Ovary (tissue), 9 donors: ENCODE results near the gene HINT1. TPM values are rescaled to one million over a fixed set of nuclear protein-coding genes. Genes with fewer than 3 reads are reported as not detected.

Experiments
- DNase-seq, 5 donors: peaks; one replicate each; pipeline ENCODE4 v3.0.0-alpha.2; 2019 to 2020
- H3K27ac ChIP-seq, 2 donors: fragments of 200-600 bp; one replicate each; pipeline versions ENCODE4 v1.5.1 to v1.8.0; 2019 to 2022
- H3K27me3 ChIP-seq: fragments of 200-600 bp; one replicate; pipeline ENCODE4 v1.8.0; 2022
- H3K36me3 ChIP-seq: fragments of 200-600 bp; sonication (generic); one replicate; pipeline ENCODE4 v1.5.1; 2019
- H3K4me1 ChIP-seq: one replicate; pipeline ENCODE4 v1.8.1; 2013; ENCODE audit warnings: mild to moderate bottlenecking, moderate library complexity; ENCODE audit not compliant: insufficient read depth
- H3K4me3 ChIP-seq: fragments of 200-600 bp; sonication (generic); one replicate; pipeline ENCODE4 v1.5.1; 2017
- H3K9me3 ChIP-seq, 2 donors: fragments of 200-600 bp in 1 of 2; sonication (generic) in 1 of 2; one replicate each; pipeline versions ENCODE4 v1.5.1 to v1.8.1; 2013 to 2019; ENCODE audit warnings: mild to moderate bottlenecking in 1 of 2, moderate library complexity in 1 of 2
- CTCF ChIP-seq, 3 donors: fragments of 450-650 bp in 2 of 3; fragments of 200-600 bp in 1 of 3; IDR thresholded peaks; one replicate each; pipeline versions ENCODE4 v1.5.1 to v1.8.0; 2016 to 2022; ENCODE audit warnings: antibody characterized with exemption in 3 of 3, mild to moderate bottlenecking in 1 of 3
- EP300 ChIP-seq: sonication (generic); formaldehyde crosslinking; IDR thresholded peaks from one replicate; pipeline ENCODE4 v1.6.1; 2017; ENCODE audit warnings: antibody characterized with exemption
- POLR2A ChIP-seq: fragments of 450-650 bp; IDR thresholded peaks from one replicate; pipeline ENCODE4 v1.6.1; 2017; ENCODE audit warnings: antibody characterized with exemption, mild to moderate bottlenecking, moderate library complexity
- WGBS, 3 donors: extraction: QIAGEN DNeasy Blood & Tissue Kit in 1 of 3; methylation state at CpG; one replicate each; pipeline versions ENCODE4 v1.1.5 to v1.1.7; 2013 to 2017; 5-methylcytosine and 5-hydroxymethylcytosine counted together
- intact Hi-C, 4 donors: fragments of 100-400 bp; cut with DNase I; formaldehyde crosslinking; loops; one replicate each; pipeline versions ENCODE4 v1.11.0 to v1.15.1; 2022 to 2023
- polyA plus RNA-seq, 2 donors: library from polyadenylated mRNA; stranded (reverse); fragments of 200-250 nt in 1 of 2; fragments of 350-450 nt in 1 of 2; fragmentation: Illumina TruSeq in 1 of 2; extraction: RNeasy Lipid Tissue Mini Kit (QIAGEN cat#74804) in 1 of 2; gene quantifications; one replicate each; pipeline ENCODE4 v1.2.3, GENCODE V29; 2013 to 2014
- total RNA-seq, 7 donors: library from RNA; depleted of rRNA in 2 of 7; stranded (reverse); fragments of >200 nt in 2 of 7; fragmentation: NEBNext Ultra II Directional in 3 of 7; extraction: Animal tissue kit (Norgen Biotek cat#: 25700) in 3 of 7; gene quantifications; one replicate each; pipeline versions ENCODE4 v1.1.0 to v1.2.4, GENCODE V29; 2016 to 2023
- donor health status: DM: no; HTN: no; CAD: no; lungs with moderate emphysema.
- donor health status: DM: no; HTN: no; CAD: no.
- donor health status: Bipolar disorder and iron deficiency.
- donor health status: DM: yes; HTN: yes; CAD: no.
- donor health status: DM: no; HTN: no; CAD: no.
- donor health status: DM: yes; HTN: yes; CAD: no.

HINT1 gene
- total and polyA plus RNA-seq, 9 donors: 103 to 240 (median 148) TPM

DNA sequence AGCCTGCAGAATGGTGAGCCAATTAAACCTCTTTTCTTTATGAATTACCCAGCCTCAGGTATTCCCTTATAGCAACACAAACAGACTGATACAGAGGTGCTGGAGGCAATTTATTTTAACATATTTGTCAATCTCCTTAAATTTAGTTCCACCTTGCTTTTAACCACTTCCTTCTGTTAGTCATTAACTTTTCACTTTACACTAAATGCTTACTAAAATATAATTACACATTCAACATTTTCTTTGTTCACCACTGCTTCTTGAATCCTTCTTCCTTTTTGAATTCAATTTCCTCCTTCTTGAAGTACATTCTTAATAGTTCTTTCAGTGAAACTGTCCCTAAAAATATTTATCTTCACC lies 45.1 kb upstream of the HINT1 start:
- H3K36me3 ChIP-seq: no peaks in the 10 kb centered on the region
- no peak overlapping the region for H3K27ac ChIP-seq
- no peak for TF ChIP-seq EP300
- TF ChIP-seq POLR2A: no peak
- no peak for TF ChIP-seq CTCF (IDR thresholded peaks at IDR 0.05)
- no peaks in the 10 kb centered on the region for H3K27me3 ChIP-seq
- H3K9me3 ChIP-seq: no peaks in the 10 kb centered on the region
- H3K4me1 ChIP-seq: peaks cover 2% of the 10 kb centered on the region
- intact Hi-C loops: no loop called here
- no peak for DNase-seq
- no peak overlapping the region for H3K4me3 ChIP-seq

DNA sequence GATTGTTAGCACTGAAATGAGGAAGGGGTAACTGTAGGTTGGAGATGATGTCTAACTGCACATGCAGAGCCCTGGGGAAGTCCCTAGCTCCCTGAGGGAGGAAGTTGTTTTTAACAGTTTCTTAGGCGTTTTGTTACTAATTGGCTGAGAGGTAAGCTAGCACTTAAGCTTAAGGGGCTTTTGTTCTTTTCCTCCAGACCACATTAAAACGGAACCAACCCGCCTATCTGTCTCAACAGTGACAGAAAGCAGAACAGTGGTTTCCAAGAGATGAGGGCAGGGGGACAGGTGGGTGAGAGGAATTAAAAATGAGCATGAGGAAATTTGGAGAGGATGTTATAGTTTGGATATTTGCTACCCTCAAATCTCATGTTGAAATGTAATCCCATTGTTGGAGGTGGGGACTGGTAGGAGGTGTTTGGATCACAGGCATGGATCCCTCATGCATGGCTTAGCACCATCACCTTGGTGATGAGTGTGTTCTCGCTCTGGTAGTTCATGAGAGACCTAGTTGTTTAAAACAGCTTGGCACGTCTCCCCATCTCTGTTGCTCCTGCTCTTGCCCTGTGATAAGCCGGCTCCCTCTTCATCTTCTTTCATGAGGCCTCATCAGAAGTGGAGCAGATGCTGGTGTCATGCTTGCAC lies 44.6 kb upstream of the HINT1 start:
- TF ChIP-seq CTCF (IDR thresholded peaks at IDR 0.05) (no peak), EP300 (no peak), POLR2A (no peak)
- intact Hi-C loops: no loop called here
- WGBS, 3 donors: 62 to 71% (median 63%) methylated on average over 6 of the region's 6 CpGs
- H3K4me1 ChIP-seq: peaks cover 2% of the 10 kb centered on the region
- H3K27me3 ChIP-seq: no peaks in the 10 kb centered on the region
- no peak overlapping the region for H3K27ac ChIP-seq
- H3K4me3 ChIP-seq: no peak overlapping the region
- H3K36me3 ChIP-seq: no peaks in the 10 kb centered on the region
- no peaks in the 10 kb centered on the region for H3K9me3 ChIP-seq
- no peak for DNase-seq

GRCh38 chr5:131209175-131209505 lies 44.1 kb upstream of the HINT1 start:
- Histone ChIP-seq H3K4me1 (no peaks in the 10 kb centered on the region), H3K36me3 (no peaks in the 10 kb centered on the region), H3K9me3 (no peaks in the 10 kb centered on the region), H3K4me3 (no peak overlapping the region), H3K27ac (no peak overlapping the region), H3K27me3 (no peaks in the 10 kb centered on the region)
- intact Hi-C loops: no loop called here
- TF ChIP-seq EP300: no peak
- TF ChIP-seq CTCF (IDR thresholded peaks at IDR 0.05): no peak
- TF ChIP-seq POLR2A: no peak
- 82 to 88% (median 86%) methylated on average over 1 of the region's 1 CpG for WGBS, 3 donors
- no peak for DNase-seq

GRCh38 chr5:131206772-131207171 lies 41.7 kb upstream of the HINT1 start:
- Histone ChIP-seq H3K27me3 (no peaks in the 10 kb centered on the region), H3K4me3 (no peak overlapping the region), H3K27ac (no peak overlapping the region), H3K36me3 (no peaks in the 10 kb centered on the region), H3K4me1 (no peaks in the 10 kb centered on the region), H3K9me3 (no peaks in the 10 kb centered on the region)
- 34 to 55% (median 37%) methylated on average over 1 of the region's 1 CpG for WGBS, 3 donors
- intact Hi-C loops: no loop called here
- no peak for DNase-seq
- no peak for TF ChIP-seq CTCF (IDR thresholded peaks at IDR 0.05)
- TF ChIP-seq EP300: no peak
- no peak for TF ChIP-seq POLR2A

DNA sequence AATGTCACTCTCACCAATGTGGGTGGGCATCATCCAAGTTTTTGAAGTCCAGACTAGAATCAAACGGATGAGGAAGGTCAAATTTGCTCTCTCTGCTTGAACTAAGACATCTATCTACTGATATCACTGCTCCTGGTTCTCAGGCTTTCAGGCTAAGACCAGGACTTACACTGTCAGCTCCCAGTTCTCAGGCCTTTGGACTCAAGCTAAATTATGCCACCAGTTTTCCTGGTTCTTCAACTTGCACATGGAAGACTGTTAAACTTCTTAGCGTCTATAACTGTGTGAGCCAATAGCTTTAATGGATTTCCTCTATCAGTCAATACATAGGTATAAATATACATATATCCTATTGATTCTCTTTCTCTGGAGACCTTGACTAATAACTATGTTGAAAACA lies 41.0 kb upstream of the HINT1 start:
- intact Hi-C loops: no loop called here
- no peaks in the 10 kb centered on the region for H3K36me3 ChIP-seq
- no peak for TF ChIP-seq POLR2A
- H3K27ac ChIP-seq: no peak overlapping the region
- no peaks in the 10 kb centered on the region for H3K27me3 ChIP-seq
- WGBS, 3 donors: 93 to 95% (median 95%) methylated on average over 2 of the region's 2 CpGs
- DNase-seq: no peak
- no peaks in the 10 kb centered on the region for H3K4me1 ChIP-seq
- no peak overlapping the region for H3K4me3 ChIP-seq
- H3K9me3 ChIP-seq: no peaks in the 10 kb centered on the region
